PC-9 (cell line): ENCODE results near the gene CHURC1.

Experiments used
- EZH2 ChIP-seq: fragments of 200-600 bp; sonication (generic); IDR thresholded peaks from 2 replicates; pipeline ENCODE4 v1.8.0; 2017; ENCODE audit warnings: antibody characterized with exemption, low read depth
- TF ChIP-seq, protein P1 (sequence below): fragments of 200-600 bp; sonication (generic); conservative IDR thresholded peaks from 2 replicates; pipeline ENCODE4 v1.6.1; 2017; ENCODE audit warnings: mixed run types, antibody characterized with exemption, mild to moderate bottlenecking, moderate library complexity

DNA sequence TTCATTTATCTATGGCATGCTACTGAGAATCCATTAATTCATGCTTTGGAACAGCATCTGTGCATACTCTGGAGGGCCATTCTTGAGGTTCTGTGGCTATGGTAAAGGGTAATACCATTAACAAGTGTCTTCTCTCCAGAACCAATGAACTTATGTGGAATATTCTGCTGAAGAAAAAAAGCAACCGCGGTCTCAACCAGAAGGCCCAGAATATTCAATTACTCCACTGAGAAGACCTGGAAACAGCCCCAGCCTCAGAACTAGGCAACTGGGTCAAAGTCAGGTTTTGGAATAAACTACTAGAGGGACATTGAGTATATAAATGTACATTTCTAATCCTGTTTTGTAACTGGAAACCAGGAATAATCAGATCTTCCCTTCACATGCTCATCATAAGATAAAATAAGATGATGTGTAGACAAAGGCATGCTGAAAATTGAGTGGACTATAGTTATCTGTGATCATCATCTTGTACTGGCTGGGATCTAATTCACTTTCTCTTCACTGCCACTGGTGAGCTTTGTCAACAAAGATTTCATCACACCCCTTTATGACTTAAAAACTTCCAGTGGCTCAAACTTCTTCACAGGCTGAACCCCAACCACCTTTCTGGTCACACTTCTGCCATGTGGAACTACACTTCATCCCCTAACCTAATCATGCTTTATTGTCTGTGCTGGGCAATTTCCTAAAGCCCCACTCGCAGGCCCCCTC, 40.6 kb upstream of the CHURC1 start:
- no peak for TF ChIP-seq EZH2
- TF ChIP-seq, protein P1, sequence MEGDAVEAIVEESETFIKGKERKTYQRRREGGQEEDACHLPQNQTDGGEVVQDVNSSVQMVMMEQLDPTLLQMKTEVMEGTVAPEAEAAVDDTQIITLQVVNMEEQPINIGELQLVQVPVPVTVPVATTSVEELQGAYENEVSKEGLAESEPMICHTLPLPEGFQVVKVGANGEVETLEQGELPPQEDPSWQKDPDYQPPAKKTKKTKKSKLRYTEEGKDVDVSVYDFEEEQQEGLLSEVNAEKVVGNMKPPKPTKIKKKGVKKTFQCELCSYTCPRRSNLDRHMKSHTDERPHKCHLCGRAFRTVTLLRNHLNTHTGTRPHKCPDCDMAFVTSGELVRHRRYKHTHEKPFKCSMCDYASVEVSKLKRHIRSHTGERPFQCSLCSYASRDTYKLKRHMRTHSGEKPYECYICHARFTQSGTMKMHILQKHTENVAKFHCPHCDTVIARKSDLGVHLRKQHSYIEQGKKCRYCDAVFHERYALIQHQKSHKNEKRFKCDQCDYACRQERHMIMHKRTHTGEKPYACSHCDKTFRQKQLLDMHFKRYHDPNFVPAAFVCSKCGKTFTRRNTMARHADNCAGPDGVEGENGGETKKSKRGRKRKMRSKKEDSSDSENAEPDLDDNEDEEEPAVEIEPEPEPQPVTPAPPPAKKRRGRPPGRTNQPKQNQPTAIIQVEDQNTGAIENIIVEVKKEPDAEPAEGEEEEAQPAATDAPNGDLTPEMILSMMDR, result no peak
